GM04503 (cell line): ENCODE results near the gene ADGRE1.
A peak's percentile ranks its signal among the peaks of the same experiment; 100 is the strongest.

Experiments
- DNase-seq: peaks from one replicate; pipeline ENCODE4 v3.0.0-alpha.2; 2012; ENCODE audit warnings: low read depth

The ADGRE1 gene

GRCh38 chr19:6958791-6959190, 71.4 kb downstream of the ADGRE1 start:
- no peak for DNase-seq

GRCh38 chr19:6963244-6963852, 76.0 kb downstream of the ADGRE1 start:
- no peak for DNase-seq

GRCh38 chr19:6963937-6964336, 76.6 kb downstream of the ADGRE1 start:
- DNase-seq = no peak

DNA sequence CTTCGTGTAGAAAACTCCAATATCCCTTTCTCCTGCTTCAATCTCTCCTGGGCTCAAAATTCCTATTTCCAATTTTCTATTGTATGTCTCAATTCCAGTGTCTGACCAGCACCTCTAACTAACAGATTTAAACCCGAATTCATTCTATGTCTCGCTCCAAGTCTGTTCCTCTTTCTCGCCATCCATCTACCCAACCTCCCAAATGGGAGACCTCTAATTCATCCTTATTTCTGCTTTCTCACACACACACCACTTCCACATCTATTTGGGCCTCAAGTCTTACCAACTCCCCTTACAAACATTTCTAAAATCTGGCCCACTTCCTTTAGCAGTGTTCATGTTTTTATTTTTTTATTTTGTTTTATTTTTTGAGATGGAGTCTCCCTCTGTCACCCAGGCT, 80.6 kb downstream of the ADGRE1 start:
- DNase-seq = no peak

DNA sequence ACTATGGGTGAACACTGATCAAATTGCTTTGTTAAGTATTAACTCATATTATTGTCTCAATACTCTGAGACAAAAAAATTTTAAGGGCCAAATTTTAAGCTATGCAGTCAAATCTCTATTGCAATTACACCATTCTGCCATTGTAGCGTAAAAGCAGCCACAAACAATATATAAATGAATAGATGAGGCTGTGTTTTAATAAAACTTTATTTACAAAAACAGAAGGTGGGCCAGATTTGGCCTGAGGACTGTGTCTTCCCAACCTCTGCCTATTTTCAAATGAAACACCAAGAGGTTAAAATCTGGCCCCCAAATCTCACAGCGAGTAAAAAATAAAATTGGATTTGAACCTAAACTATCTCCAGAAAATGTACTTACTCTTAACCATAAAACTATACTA, 82.1 kb downstream of the ADGRE1 start:
- no peak for DNase-seq

GRCh38 chr19:6970021-6970420, 82.6 kb downstream of the ADGRE1 start:
- no peak for DNase-seq

DNA sequence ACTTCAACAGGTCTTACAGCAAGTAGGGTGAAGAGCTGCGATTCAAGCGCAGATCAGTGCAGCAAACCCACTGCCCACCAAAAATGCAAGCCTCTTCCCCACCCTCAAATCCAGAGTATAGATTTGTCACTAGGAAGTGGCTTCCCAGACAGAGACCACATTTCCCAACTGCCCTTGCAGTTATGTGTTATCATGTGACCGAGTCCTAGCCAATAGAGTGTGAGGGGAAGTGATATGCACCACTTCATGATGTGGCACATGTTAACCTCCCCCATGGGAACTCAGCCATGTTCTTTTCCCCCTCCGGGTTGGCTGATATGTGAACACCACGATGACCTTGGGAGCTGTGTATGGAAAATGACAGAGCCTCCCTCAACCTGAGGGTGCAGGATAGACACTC, 83.1 kb downstream of the ADGRE1 start:
- no peak for DNase-seq

DNA sequence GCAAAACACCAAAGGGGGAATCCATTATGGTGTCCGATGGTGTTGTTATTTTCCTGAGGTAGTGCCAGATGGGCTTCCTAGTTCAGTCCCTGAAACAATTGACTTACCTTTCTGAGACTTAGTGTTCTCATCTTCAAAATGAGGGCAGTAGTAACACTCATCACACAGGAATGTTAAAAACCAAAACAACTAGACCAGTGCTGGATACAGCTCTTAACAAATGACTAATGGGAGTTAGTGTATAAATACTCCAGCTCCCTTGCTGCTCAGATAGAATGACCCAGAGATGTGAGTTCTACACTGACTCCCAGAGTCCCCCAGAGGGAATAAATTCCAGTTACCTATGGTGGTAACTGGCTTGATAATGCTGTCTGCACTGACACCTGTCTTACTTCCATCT, 84.0 kb downstream of the ADGRE1 start:
- peak; percentile 1 for DNase-seq

DNA sequence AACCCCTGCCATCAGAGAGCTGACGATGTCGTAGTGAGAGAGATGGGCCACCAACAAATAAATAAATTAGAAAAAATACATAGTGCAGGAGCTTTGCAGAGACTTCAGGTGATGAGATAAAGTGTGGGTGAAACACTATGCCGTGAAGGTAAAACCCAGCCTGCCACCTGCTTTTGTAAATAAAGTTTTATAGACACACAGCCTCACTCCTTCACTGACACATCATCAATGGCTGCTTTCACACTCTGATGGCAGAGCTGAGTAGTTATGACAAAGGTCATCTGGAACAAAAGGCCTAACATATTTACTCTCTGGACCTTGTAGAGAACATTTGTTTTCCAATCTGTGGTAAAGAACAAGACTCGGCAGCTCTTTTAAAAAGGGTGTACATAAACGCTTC, 88.8 kb downstream of the ADGRE1 start:
- no peak for DNase-seq

DNA sequence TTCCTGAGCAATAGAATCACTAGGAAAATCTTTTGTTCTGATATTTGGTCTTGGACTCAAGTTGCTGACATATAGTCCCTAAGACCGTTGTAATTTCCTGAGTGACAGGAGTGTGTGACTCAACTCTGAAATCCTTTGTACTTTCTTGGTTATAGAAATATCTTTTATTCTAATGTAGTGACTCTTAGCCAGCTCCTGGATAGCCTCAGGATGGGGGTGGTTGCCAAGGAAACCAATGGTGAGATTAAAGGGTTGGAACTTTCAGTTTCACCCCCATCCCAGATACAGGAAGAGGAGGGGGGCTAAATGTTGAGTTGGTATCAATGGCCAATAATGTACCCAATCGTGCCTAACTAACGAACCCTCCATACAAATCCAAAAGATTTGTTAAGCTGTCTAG, 92.0 kb downstream of the ADGRE1 start:
- DNase-seq = no peak

DNA sequence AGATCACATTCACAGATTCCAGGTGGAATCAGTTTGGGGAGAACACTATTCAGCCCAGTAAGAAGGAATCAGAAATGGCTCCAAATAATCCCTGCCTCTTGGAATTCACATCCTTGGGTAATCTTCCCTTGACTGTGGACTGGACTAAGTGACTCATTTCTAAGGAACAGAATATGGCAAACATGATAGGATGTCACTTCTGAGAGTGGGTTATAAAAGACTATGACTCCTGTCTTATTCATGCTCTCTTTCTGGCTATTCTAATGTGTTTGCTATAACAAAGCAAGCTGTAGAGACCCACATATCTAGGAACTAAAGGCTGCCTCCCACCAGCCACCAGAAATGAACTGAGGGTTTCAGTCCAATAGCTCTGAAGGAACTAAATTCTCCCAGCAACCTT, 96.1 kb downstream of the ADGRE1 start:
- no peak for DNase-seq

DNA sequence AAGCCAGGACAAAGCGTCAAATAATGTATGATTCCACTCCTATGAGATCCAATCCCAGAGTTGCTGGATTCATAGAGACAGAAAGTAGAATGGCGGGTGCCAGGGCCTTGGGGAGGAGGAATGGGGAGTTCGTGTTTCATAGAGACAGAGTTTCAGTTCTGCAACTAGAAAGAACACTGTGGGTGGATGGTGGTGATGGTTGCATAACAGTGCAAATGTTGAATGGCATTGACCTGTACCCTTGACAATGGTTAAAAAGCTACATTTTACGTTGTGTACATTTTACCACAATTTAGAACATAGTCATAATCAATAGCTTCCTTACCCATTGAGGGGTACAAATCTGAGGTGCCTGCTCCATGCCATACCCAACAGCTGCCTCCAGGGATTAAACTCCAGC, 100.5 kb downstream of the ADGRE1 start:
- no peak for DNase-seq

- no peak for DNase-seq
These were observed 100.9 kb downstream of the ADGRE1 start for GRCh38 chr19:6988257-6988656.
